SK-N-SH (cell line): ENCODE measurements around the gene ATP2B1.

Source experiments
- CHD2 ChIP-seq: fragments of 150-350 bp; IDR thresholded peaks from 2 replicates; pipeline ENCODE4 v1.6.1; 2018; ENCODE audit warnings: low read length; ENCODE audit not compliant: partially characterized antibody
- EZH2phosphoT487 ChIP-seq: fragments of 200-600 bp; sonication (generic); IDR thresholded peaks from 2 replicates; pipeline ENCODE4 v1.6.1; 2017; ENCODE audit warnings: low read depth, mixed run types, mild to moderate bottlenecking, antibody characterized with exemption, moderate library complexity, borderline replicate concordance
- FOXJ3 ChIP-seq: sonication (generic); formaldehyde crosslinking; IDR thresholded peaks from 2 replicates; pipeline ENCODE4 v1.5.1; 2020; ENCODE audit warnings: mild to moderate bottlenecking, missing genetic modification reagents
- FOXM1 ChIP-seq: IDR thresholded peaks from 2 replicates; pipeline ENCODE4 v1.4.0; 2012; ENCODE audit warnings: low read depth, mild to moderate bottlenecking
- MEF2A ChIP-seq: IDR thresholded peaks from 2 replicates; pipeline ENCODE4 v1.4.0; 2012; ENCODE audit warnings: low read depth, borderline replicate concordance
- POLR2AphosphoS5 ChIP-seq: IDR thresholded peaks from 2 replicates; pipeline ENCODE4 v1.6.1; 2012; ENCODE audit warnings: low read depth, low read length
- TAF1 ChIP-seq: IDR thresholded peaks from 2 replicates; pipeline ENCODE4 v1.6.1; 2012; ENCODE audit warnings: low read depth, mild to moderate bottlenecking, low read length, moderate library complexity, borderline replicate concordance
- TEAD4 ChIP-seq: IDR thresholded peaks from 2 replicates; pipeline ENCODE4 v1.4.0; 2012; ENCODE audit warnings: mild to moderate bottlenecking, borderline replicate concordance; ENCODE audit not compliant: insufficient read depth
- TF ChIP-seq, protein P1 (sequence below): fragments of 200-600 bp; sonication (generic); IDR thresholded peaks from 2 replicates; pipeline ENCODE4 v1.6.1; 2017; ENCODE audit warnings: antibody characterized with exemption, mild to moderate bottlenecking, moderate library complexity

DNA sequence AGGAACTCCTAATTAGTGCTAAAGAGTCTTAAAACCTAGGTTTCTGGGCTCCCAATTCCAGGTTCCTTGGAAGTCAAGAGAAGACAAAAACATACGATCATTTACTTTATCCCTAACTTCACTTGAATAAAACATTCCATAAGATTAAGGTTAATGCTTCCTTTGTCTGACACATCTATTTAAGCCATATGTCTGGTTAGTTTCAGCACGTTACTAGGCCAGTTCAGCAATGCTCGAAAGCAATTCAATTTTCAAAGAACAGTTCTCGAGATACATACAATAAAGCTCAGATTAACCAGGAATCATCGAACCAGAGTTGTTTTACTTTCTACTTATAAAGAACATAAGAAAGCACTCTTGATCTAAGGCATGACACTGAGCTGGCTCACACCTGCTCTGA, 114.8 kb downstream of the ATP2B1 start:
- TF ChIP-seq MEF2A: no peak
- TF ChIP-seq, protein P1, sequence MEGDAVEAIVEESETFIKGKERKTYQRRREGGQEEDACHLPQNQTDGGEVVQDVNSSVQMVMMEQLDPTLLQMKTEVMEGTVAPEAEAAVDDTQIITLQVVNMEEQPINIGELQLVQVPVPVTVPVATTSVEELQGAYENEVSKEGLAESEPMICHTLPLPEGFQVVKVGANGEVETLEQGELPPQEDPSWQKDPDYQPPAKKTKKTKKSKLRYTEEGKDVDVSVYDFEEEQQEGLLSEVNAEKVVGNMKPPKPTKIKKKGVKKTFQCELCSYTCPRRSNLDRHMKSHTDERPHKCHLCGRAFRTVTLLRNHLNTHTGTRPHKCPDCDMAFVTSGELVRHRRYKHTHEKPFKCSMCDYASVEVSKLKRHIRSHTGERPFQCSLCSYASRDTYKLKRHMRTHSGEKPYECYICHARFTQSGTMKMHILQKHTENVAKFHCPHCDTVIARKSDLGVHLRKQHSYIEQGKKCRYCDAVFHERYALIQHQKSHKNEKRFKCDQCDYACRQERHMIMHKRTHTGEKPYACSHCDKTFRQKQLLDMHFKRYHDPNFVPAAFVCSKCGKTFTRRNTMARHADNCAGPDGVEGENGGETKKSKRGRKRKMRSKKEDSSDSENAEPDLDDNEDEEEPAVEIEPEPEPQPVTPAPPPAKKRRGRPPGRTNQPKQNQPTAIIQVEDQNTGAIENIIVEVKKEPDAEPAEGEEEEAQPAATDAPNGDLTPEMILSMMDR: no peak
- TF ChIP-seq CHD2: no peak
- no peak for TF ChIP-seq POLR2AphosphoS5
- no peak for TF ChIP-seq FOXJ3
- TF ChIP-seq TEAD4: no peak
- no peak for TF ChIP-seq EZH2phosphoT487
- TF ChIP-seq TAF1: no peak
- no peak for TF ChIP-seq FOXM1
